Measurements from ENCODE around the gene MEN1.

MEN1 gene

GRCh38 chr11:64801561-64802369 is 8.6 kb downstream of the MEN1 start:
- no peak for DNase-seq (ENCODE audit: low read depth in 2 of 2)

- DNase-seq (ENCODE audit: low read depth in 2 of 2) = no peak
Measured at GRCh38 chr11:64801158-64801464, 9.2 kb downstream of the MEN1 start.

- DNase-seq (ENCODE audit: low read depth in 2 of 2) = no peak
Measured at GRCh38 chr11:64800303-64801157, 9.8 kb downstream of the MEN1 start.

GRCh38 chr11:64799623-64800302 is 10.6 kb downstream of the MEN1 start:
- DNase-seq (ENCODE audit: low read depth in 2 of 2) = no peak

- no peak for DNase-seq (ENCODE audit: low read depth in 2 of 2)
Measured at GRCh38 chr11:64799256-64799622, 11.1 kb downstream of the MEN1 start.

GRCh38 chr11:64796757-64797541 is 13.4 kb downstream of the MEN1 start:
- DNase-seq (ENCODE audit: low read depth in 2 of 2) = no peak

GRCh38 chr11:64796047-64796756 is 14.1 kb downstream of the MEN1 start:
- DNase-seq (ENCODE audit: low read depth in 2 of 2) = no peak

- DNase-seq (ENCODE audit: low read depth in 2 of 2) = no peak
Measured at GRCh38 chr11:64794526-64794925, 15.8 kb downstream of the MEN1 start.

GRCh38 chr11:64793271-64794160 is 16.8 kb downstream of the MEN1 start:
- no peak for DNase-seq (ENCODE audit: low read depth in 2 of 2)

- no peak for DNase-seq (ENCODE audit: low read depth in 2 of 2)
Measured at GRCh38 chr11:64792482-64792881, 17.9 kb downstream of the MEN1 start.

- DNase-seq (ENCODE audit: low read depth in 2 of 2) = no peak
Measured at GRCh38 chr11:64791781-64792291, 18.5 kb downstream of the MEN1 start.

- DNase-seq (ENCODE audit: low read depth in 2 of 2) = no peak
Measured at GRCh38 chr11:64790205-64791095, 19.9 kb downstream of the MEN1 start.

GRCh38 chr11:64789331-64790204 is 20.8 kb downstream of the MEN1 start:
- no peak for DNase-seq (ENCODE audit: low read depth in 2 of 2)

- DNase-seq (ENCODE audit: low read depth in 2 of 2) = no peak
Measured at GRCh38 chr11:64788321-64789215, 21.8 kb downstream of the MEN1 start.

GRCh38 chr11:64787526-64788320 is 22.6 kb downstream of the MEN1 start:
- no peak for DNase-seq (ENCODE audit: low read depth in 2 of 2)

GRCh38 chr11:64786308-64786707 is 24.0 kb downstream of the MEN1 start:
- DNase-seq (ENCODE audit: low read depth in 2 of 2) = no peak

All from stimulated activated CD8-positive, alpha-beta memory T cell treated with anti-CD3 and anti-CD28 coated beads, Interleukin-2, amount 100 ng/mL, for 1 hour (primary cell).